Duodenal mucosa (tissue), 2 donors: ENCODE results near the gene UBD.

ENCODE experiments used
- H3K27ac ChIP-seq: one replicate; pipeline ENCODE4 v1.7.0; 2013; ENCODE audit warnings: low read depth, low read length
- H3K27me3 ChIP-seq, 2 donors: one replicate each; pipeline ENCODE4 v1.7.0; 2013; ENCODE audit warnings: low read length in 2 of 2, control low read depth in 1 of 2; ENCODE audit not compliant: insufficient read depth in 2 of 2, control insufficient read depth in 1 of 2
- H3K36me3 ChIP-seq, 2 donors: one replicate each; pipeline ENCODE4 v1.7.0; 2013; ENCODE audit warnings: low read length in 2 of 2, control low read depth in 1 of 2; ENCODE audit not compliant: insufficient read depth in 2 of 2, control insufficient read depth in 1 of 2
- H3K4me1 ChIP-seq, 2 donors: one replicate each; pipeline ENCODE4 v1.7.0; 2013; ENCODE audit warnings: low read length in 2 of 2, control low read depth in 1 of 2; ENCODE audit not compliant: insufficient read depth in 2 of 2, control insufficient read depth in 1 of 2
- H3K4me3 ChIP-seq, 2 donors: one replicate each; pipeline ENCODE4 v1.7.0; 2013; ENCODE audit warnings: low read length in 2 of 2, low read depth in 1 of 2
- H3K9ac ChIP-seq, 2 donors: one replicate each; pipeline ENCODE4 v1.7.0; 2013; ENCODE audit warnings: low read length in 2 of 2, low read depth in 1 of 2
- H3K9me3 ChIP-seq, 2 donors: one replicate each; pipeline ENCODE4 v1.7.0; 2013; ENCODE audit warnings: low read length in 2 of 2, control low read depth in 1 of 2; ENCODE audit not compliant: control insufficient read depth in 1 of 2

The UBD gene

GRCh38 chr6:29524444-29525310, 34.9 kb downstream of the UBD start:
- Histone ChIP-seq H3K4me3 (no peak overlapping the region), H3K27me3 (peaks cover 0 to 3% of the 10 kb centered on the region in 2 donors), H3K27ac (no peak overlapping the region), H3K36me3 (no peaks in the 10 kb centered on the region), H3K9ac (no peak overlapping the region), H3K9me3 (no peaks in the 10 kb centered on the region), H3K4me1 (no peaks in the 10 kb centered on the region)

GRCh38 chr6:29524044-29524443, 35.5 kb downstream of the UBD start:
- Histone ChIP-seq H3K9ac (no peak overlapping the region), H3K27ac (no peak overlapping the region), H3K27me3 (peaks cover 0 to 3% of the 10 kb centered on the region in 2 donors), H3K36me3 (no peaks in the 10 kb centered on the region), H3K4me1 (no peaks in the 10 kb centered on the region), H3K9me3 (no peaks in the 10 kb centered on the region), H3K4me3 (no peak overlapping the region)

GRCh38 chr6:29522227-29522626, 37.3 kb downstream of the UBD start:
- no peak overlapping the region for H3K4me3 ChIP-seq
- H3K36me3 ChIP-seq: no peaks in the 10 kb centered on the region
- no peak overlapping the region for H3K27ac ChIP-seq
- H3K27me3 ChIP-seq: peaks cover 0 to 3% of the 10 kb centered on the region in 2 donors
- H3K4me1 ChIP-seq: no peaks in the 10 kb centered on the region
- no peaks in the 10 kb centered on the region for H3K9me3 ChIP-seq
- H3K9ac ChIP-seq: no peak overlapping the region

GRCh38 chr6:29521006-29521680, 38.4 kb downstream of the UBD start:
- Histone ChIP-seq H3K36me3 (no peaks in the 10 kb centered on the region), H3K27ac (no peak overlapping the region), H3K27me3 (peaks cover 0 to 3% of the 10 kb centered on the region in 2 donors)

GRCh38 chr6:29520232-29520631, 39.3 kb downstream of the UBD start:
- Histone ChIP-seq H3K27ac (no peak overlapping the region), H3K4me3 (no peak overlapping the region), H3K9ac (no peak overlapping the region), H3K9me3 (no peaks in the 10 kb centered on the region), H3K4me1 (no peaks in the 10 kb centered on the region), H3K36me3 (no peaks in the 10 kb centered on the region), H3K27me3 (peaks cover 0 to 3% of the 10 kb centered on the region in 2 donors)

More at GRCh38 chr6:29521006-29521680, 38.4 kb downstream of the UBD start:
- Histone ChIP-seq H3K4me3 (no peak overlapping the region), H3K9ac (no peak overlapping the region), H3K4me1 (no peaks in the 10 kb centered on the region), H3K9me3 (no peaks in the 10 kb centered on the region)

- H3K27ac ChIP-seq: no peak overlapping the region
- peaks cover 0 to 1% of the 10 kb centered on the region in 2 donors for H3K27me3 ChIP-seq
- no peak overlapping the region for H3K4me3 ChIP-seq
- no peaks in the 10 kb centered on the region for H3K4me1 ChIP-seq
- no peaks in the 10 kb centered on the region for H3K9me3 ChIP-seq
- H3K9ac ChIP-seq: no peak overlapping the region
- H3K36me3 ChIP-seq: no peaks in the 10 kb centered on the region
Measured at GRCh38 chr6:29519291-29520010, 40.1 kb downstream of the UBD start.

- H3K9ac ChIP-seq: no peak overlapping the region
- H3K4me3 ChIP-seq: no peak overlapping the region
- no peaks in the 10 kb centered on the region for H3K36me3 ChIP-seq
- H3K27me3 ChIP-seq: no peaks in the 10 kb centered on the region
- no peaks in the 10 kb centered on the region for H3K4me1 ChIP-seq
- no peaks in the 10 kb centered on the region for H3K9me3 ChIP-seq
- no peak overlapping the region for H3K27ac ChIP-seq
Measured at GRCh38 chr6:29517728-29518440, 41.6 kb downstream of the UBD start.

GRCh38 chr6:29517245-29517644, 42.3 kb downstream of the UBD start:
- Histone ChIP-seq H3K9me3 (no peaks in the 10 kb centered on the region), H3K9ac (no peak overlapping the region), H3K4me3 (no peak overlapping the region), H3K27me3 (no peaks in the 10 kb centered on the region), H3K36me3 (no peaks in the 10 kb centered on the region), H3K27ac (no peak overlapping the region), H3K4me1 (no peaks in the 10 kb centered on the region)

GRCh38 chr6:29516108-29516507, 43.4 kb downstream of the UBD start:
- Histone ChIP-seq H3K27ac (no peak overlapping the region), H3K4me1 (no peaks in the 10 kb centered on the region), H3K27me3 (no peaks in the 10 kb centered on the region), H3K36me3 (no peaks in the 10 kb centered on the region), H3K9ac (no peak overlapping the region), H3K4me3 (no peak overlapping the region), H3K9me3 (no peaks in the 10 kb centered on the region)
